Activated naive CD8-positive, alpha-beta T cell treated with anti-CD3 and anti-CD28 coated beads for 36 hours (primary cell): ENCODE measurements around the gene INTS4. TPM values are rescaled to one million over a fixed set of nuclear protein-coding genes. Genes with fewer than 3 reads are reported as not detected.
A peak's percentile ranks its signal among the peaks of the same experiment; 100 is the strongest.
"Not testable (repeated sequence)": the region's sequence is repeated elsewhere in the genome, so short reads cannot be mapped to it uniquely, and the experiment has no call there.

Experiments used
- DNase-seq: peaks from one replicate; pipeline ENCODE4 v3.0.0; 2021
- H3K27ac Mint-ChIP-seq: one replicate; pipeline ENCODE4 v1.8.0; 2022; ENCODE audit warnings: mild to moderate bottlenecking, moderate library complexity, mixed read lengths
- H3K27me3 Mint-ChIP-seq: one replicate; pipeline ENCODE4 v1.8.0; 2022; ENCODE audit warnings: mild to moderate bottlenecking, mixed read lengths
- H3K36me3 Mint-ChIP-seq: one replicate; pipeline ENCODE4 v1.8.0; 2021; ENCODE audit warnings: mild to moderate bottlenecking, mixed read lengths
- H3K4me1 Mint-ChIP-seq: one replicate; pipeline ENCODE4 v1.8.0; 2021; ENCODE audit warnings: mixed read lengths
- H3K4me3 Mint-ChIP-seq: one replicate; pipeline ENCODE4 v1.8.0; 2022; ENCODE audit warnings: mild to moderate bottlenecking, moderate library complexity, mixed read lengths
- H3K9me3 Mint-ChIP-seq: one replicate; pipeline ENCODE4 v1.8.0; 2022; ENCODE audit warnings: mixed read lengths
- total RNA-seq, 2 experiments: library from RNA; stranded (reverse); gene quantifications; one replicate each; pipeline ENCODE4 v1.2.3, GENCODE V29; 2021

INTS4 gene
- total RNA-seq, 2 experiments from 2014 or later = 45.2 to 46.2 TPM

DNA sequence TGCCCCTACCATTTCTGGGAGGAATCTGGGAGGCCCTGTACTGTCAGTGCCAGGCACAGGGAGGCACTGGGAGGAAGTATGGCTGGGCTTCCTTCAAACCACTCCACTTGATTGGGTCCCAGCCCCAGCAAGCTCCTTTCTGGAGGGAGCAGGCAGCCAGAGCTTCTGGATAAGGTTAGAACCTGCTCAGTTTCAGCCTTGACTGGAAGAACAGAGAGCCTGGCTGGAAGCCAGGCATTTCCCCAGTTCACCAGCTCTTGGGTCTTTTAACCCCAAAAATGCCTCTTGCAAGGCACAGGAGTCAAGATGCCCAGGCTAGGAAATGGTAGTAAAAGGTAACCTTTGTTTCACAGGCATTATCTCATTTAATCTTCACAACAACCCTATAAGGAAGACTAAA is 37.6 kb upstream of the INTS4 start:
- Mint-ChIP-seq H3K4me3 (no peak overlapping the region), H3K27ac (no peak overlapping the region), H3K27me3 (no peaks in the 10 kb centered on the region), H3K36me3 (no peaks in the 10 kb centered on the region), H3K4me1 (no peaks in the 10 kb centered on the region), H3K9me3 (no peaks in the 10 kb centered on the region)
- no peak for DNase-seq

GRCh38 chr11:78031629-78032028 is 37.2 kb upstream of the INTS4 start:
- no peak for DNase-seq
- no peaks in the 10 kb centered on the region for H3K36me3 Mint-ChIP-seq
- H3K4me3 Mint-ChIP-seq = no peak overlapping the region
- H3K4me1 Mint-ChIP-seq = no peaks in the 10 kb centered on the region
- no peaks in the 10 kb centered on the region for H3K9me3 Mint-ChIP-seq
- H3K27ac Mint-ChIP-seq = no peak overlapping the region
- H3K27me3 Mint-ChIP-seq = no peaks in the 10 kb centered on the region

DNA sequence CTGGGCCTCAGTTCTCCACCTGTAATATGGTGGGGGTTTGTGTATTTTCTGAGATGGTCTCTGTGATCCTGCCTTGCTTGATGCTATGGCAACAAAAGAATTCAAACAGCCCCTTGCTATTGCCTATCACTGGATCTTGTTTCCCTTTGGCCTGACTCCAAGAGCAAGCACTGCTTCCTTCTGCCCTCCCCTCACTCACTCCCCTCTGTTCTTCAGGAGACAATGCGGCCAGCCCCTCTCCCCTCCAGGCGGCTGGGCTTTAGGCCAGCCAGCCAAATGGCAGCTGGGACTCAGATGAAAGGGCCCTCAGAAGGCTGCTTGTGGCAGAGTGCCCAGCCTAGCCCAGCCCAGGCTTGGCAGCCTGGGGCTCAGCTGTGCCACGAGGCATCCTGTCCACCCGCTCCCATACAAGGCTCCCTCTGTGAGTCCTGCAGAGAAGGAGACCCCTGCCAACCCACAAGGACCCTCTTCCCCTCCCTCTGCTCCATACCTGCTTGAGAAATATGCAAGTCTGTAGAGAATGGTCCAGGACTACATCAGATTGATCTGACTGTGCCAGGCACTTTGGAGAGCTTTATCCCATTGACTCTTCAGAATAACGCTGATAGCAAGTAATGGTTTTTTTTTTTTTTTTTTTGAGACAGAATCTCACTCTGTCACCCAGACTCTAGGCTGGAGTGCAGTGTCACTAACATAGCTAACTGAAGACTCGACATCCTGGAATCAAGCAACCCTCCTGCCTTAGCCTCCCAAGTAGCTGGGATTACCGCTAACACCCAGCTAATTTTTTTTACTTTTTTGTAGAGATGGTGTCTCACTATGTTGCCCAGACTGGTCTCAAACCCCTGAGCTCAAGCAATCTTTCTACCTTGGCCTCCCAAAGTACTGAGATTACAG is 36.2 kb upstream of the INTS4 start:
- H3K9me3 Mint-ChIP-seq = no peaks in the 10 kb centered on the region
- H3K27ac Mint-ChIP-seq = no peak overlapping the region
- DNase-seq = no peak
- H3K27me3 Mint-ChIP-seq = no peaks in the 10 kb centered on the region
- H3K36me3 Mint-ChIP-seq = no peaks in the 10 kb centered on the region
- H3K4me3 Mint-ChIP-seq = no peak overlapping the region
- H3K4me1 Mint-ChIP-seq = no peaks in the 10 kb centered on the region

DNA sequence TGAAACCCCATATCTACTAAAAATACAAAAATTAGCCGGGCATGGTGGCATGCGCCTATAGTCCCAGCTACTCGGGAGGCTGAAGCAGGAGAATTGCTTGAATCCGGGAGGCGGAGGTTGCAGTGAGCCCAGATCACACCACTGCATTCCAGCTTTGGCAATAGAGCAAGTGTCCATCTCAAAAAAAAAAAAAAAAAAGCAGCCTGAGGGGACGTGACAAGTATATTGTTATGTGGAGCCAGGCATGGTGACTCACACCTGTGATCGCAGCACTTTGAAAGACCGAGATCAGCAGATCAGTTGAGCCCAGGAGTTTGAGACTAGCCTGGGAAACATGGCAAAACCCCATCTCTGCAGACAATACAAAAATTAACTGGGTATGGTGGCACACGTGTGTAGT is 34.0 kb upstream of the INTS4 start:
- H3K36me3 Mint-ChIP-seq, DNase-seq, H3K27me3 Mint-ChIP-seq, H3K27ac Mint-ChIP-seq, H3K4me3 Mint-ChIP-seq, H3K4me1 Mint-ChIP-seq, H3K9me3 Mint-ChIP-seq: not testable (repeated sequence)

DNA sequence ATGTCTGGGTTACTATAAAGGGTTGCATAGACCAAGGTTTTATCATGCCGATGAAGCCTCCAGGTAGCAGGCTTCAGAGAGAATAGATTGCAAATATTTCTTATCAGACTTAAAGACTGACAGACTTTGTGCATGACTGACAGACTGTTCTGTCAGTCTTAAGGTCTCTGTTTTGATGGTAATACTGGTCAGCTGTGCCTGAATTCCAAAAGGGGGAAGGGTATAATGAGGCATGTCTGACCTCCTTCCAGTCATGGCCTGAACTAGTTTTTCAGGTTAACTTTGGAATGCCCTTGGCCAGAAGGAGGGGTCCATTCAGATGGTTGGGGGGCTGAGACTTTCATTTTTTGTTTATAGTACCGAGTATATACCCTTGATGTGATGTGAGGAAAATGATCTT is 33.3 kb upstream of the INTS4 start:
- DNase-seq = no peak
- Mint-ChIP-seq H3K4me3 (no peak overlapping the region), H3K9me3 (no peaks in the 10 kb centered on the region), H3K4me1 (no peaks in the 10 kb centered on the region), H3K27ac (no peak overlapping the region), H3K27me3 (peaks cover 14% of the 10 kb centered on the region), H3K36me3 (no peaks in the 10 kb centered on the region)

DNA sequence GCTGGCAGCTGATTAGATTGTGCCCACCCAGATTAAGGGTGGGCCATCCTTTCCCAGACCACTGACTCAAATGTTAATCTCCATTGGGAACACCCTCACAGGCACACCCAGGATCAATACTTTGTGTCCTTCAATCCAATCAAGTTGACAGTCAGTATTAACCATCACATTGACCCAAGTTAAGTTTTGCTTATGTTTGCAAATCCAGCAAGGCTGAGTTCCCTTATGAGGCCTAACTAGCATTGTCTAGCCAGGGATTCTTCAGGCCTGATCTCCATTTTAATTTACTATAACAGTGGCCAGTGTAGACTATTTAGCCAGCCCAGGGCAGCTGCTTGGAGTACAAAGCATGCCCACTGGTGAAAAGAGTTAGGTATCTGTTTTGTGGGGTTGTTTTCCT is 30.9 kb upstream of the INTS4 start:
- H3K9me3 Mint-ChIP-seq = no peaks in the 10 kb centered on the region
- H3K27ac Mint-ChIP-seq = no peak overlapping the region
- H3K4me3 Mint-ChIP-seq = no peak overlapping the region
- peaks cover 25% of the 10 kb centered on the region for H3K27me3 Mint-ChIP-seq
- H3K36me3 Mint-ChIP-seq = no peaks in the 10 kb centered on the region
- no peak for DNase-seq
- H3K4me1 Mint-ChIP-seq = no peaks in the 10 kb centered on the region

DNA sequence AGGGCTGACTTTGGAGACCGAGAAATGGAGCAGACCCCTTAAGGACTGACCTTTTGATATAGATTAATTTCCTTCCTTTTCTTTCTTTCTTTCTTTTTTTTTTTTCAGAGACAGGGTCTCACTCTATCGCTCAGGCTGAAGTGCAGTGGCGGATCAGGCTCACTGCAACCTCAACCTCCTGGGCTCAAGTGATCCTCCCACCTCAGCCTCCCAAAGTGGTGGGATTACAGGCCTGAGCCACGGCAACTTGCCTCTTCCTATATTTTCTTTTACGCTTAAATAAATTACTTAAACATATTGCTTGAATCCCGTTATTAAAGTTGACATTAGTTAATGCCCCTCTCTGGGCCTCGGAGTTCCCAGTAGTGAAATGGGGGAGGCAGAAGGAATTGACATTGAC is 29.0 kb upstream of the INTS4 start:
- Mint-ChIP-seq H3K27me3 (peaks cover 25% of the 10 kb centered on the region), H3K4me3 (no peak overlapping the region), H3K4me1 (no peaks in the 10 kb centered on the region), H3K36me3 (no peaks in the 10 kb centered on the region), H3K9me3 (no peaks in the 10 kb centered on the region), H3K27ac (no peak overlapping the region)
- no peak for DNase-seq

DNA sequence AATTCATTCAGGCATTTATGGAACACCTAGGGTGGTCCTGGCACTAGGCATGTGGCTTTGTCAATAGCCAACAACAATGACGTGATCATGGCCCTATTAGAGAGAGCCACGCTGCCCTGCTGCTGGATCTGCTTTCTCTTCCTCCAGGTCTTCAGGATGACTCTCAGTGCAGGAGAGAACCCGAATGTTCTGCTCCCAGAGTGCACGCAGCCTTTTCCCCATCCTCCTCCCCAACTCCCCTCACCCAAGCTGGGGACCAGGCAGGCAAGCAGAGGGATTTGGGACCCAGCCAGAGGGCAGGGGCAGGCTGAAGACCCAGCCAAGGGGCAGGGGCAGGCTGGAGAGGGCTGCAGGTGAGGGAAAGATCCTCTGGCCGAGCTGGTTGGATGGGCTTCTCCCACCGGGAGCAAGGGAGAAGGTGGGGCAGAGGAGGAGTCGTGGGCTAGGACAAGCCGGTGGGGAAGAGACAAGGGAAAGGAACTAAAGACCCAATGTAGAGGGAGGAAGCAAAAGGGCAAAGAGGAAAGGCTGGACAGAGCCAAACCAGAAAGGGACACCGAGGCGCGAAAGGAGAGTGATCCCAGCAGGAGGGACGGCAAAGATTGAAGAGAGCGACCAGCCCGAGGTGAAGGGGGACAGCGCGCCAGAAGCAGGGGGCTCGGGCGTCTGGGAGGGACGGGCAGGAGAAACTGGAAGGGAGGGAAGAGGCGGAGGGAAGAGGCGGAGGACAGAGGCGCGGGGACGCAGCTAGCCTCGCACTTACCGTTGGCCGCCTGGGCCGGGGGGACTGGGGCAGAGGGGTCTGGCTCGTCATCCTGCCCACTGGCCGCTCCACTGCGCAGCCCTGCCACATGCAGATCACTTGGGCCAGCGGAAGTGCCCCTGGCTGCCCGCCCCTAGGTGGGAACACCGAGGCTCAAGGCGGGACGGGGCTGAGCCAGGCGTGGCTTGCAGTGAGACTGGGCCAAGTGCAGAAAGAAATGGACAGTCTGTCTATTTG is 28.2 kb upstream of the INTS4 start, which contains the start of gene KCTD14:
Gene KCTD14, minus strand, starts transcription at position 880 of the 1,000 bp plus-strand sequence. Its CDS starts 27 bp downstream, at position 853.
- peaks cover 25% of the 10 kb centered on the region for H3K27me3 Mint-ChIP-seq
- H3K27ac Mint-ChIP-seq = peak within 1 kb of the TSS; percentile 51
- no peaks in the 10 kb centered on the region for H3K4me1 Mint-ChIP-seq
- H3K4me3 Mint-ChIP-seq = no peak within 1 kb of the TSS
- H3K9me3 Mint-ChIP-seq = no peaks in the 10 kb centered on the region
- no peak for DNase-seq
- H3K36me3 Mint-ChIP-seq = no peaks in the 10 kb centered on the region

- Mint-ChIP-seq H3K4me1 (no peaks in the 10 kb centered on the region), H3K36me3 (no peaks in the 10 kb centered on the region), H3K9me3 (no peaks in the 10 kb centered on the region), H3K4me3 (no peak overlapping the region), H3K27me3 (peaks cover 25% of the 10 kb centered on the region), H3K27ac (no peak overlapping the region)
- DNase-seq = no peak
Observed at GRCh38 chr11:78021611-78022010, 27.1 kb upstream of the INTS4 start.

- no peak for DNase-seq
- Mint-ChIP-seq H3K27me3 (peaks cover 25% of the 10 kb centered on the region), H3K27ac (no peak overlapping the region), H3K9me3 (no peaks in the 10 kb centered on the region), H3K36me3 (no peaks in the 10 kb centered on the region), H3K4me1 (no peaks in the 10 kb centered on the region), H3K4me3 (no peak overlapping the region)
Observed at GRCh38 chr11:78020246-78020645, 25.8 kb upstream of the INTS4 start.

DNA sequence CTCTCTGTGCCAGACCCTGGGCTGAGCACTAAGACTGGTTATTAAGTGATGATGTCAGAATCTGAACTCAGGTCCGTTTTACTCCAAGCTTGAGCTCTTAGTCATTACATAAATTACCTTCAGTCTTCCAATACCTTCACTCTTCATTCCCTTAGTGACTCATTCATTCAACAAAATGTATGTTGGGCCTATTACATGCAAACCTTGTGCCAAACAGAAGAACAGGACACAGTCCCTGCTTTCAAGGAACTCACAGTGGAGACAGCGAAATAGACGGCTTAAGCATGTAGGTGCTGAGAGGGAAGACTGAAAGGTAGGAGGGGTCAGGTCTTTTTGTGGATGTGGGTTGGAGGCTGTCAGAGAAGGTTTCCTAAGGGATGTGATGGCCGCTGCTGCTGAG is 25.3 kb upstream of the INTS4 start:
- Mint-ChIP-seq H3K27ac (no peak overlapping the region), H3K36me3 (no peaks in the 10 kb centered on the region), H3K9me3 (no peaks in the 10 kb centered on the region), H3K4me1 (no peaks in the 10 kb centered on the region), H3K27me3 (peaks cover 25% of the 10 kb centered on the region), H3K4me3 (no peak overlapping the region)
- DNase-seq = no peak

DNA sequence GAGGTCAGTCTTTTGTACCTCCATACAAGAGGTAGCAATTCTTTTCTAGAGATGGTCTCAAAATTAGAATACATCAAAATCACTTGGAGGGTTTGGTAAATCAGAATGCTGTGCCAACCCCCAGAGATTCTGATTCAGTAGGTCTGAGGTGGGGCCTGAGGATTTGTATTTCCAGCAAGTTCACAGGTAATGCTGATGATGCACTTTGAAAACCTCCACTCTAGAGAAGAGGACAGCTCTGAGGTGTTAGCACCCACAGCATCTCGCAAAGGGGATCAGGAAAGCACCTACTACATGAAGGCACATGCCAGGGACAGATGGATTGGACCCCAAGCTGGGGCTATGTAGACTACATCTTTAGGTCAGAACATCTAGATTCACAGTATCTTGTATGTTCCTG is 21.4 kb upstream of the INTS4 start:
- Mint-ChIP-seq H3K4me1 (no peaks in the 10 kb centered on the region), H3K9me3 (no peaks in the 10 kb centered on the region), H3K27me3 (no peaks in the 10 kb centered on the region), H3K4me3 (no peak overlapping the region), H3K27ac (no peak overlapping the region), H3K36me3 (no peaks in the 10 kb centered on the region)
- DNase-seq = no peak

DNA sequence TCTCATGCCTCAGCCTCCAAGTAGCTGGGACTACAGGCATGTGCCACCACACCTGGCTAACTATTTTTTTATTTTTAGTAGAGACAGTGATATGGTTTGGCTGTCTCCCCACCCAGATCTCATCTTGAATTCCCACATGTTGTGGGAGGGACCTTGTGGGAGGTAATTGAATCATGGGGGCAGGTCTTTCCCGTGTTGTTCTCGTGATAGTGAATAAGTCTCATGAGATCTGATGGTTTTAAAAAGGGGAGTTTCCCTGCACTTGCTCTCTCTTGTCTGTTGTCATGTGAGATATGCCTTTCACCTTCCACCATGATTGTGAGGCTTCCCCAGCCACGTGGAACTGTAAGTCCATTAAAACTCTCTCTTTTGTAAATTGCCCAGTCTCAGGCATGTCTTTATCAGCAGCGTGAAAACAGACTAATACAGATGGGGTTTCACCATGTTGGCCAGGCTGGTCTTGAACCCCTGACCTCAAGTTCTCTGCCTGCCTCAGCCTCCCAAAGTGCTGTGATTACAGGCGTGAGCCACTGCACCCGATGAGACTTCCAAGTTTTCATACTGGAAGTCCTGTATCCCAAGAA is 20.6 kb upstream of the INTS4 start:
- not testable (repeated sequence) for H3K27ac Mint-ChIP-seq, H3K9me3 Mint-ChIP-seq, H3K27me3 Mint-ChIP-seq, H3K4me3 Mint-ChIP-seq, DNase-seq, H3K36me3 Mint-ChIP-seq, H3K4me1 Mint-ChIP-seq

DNA sequence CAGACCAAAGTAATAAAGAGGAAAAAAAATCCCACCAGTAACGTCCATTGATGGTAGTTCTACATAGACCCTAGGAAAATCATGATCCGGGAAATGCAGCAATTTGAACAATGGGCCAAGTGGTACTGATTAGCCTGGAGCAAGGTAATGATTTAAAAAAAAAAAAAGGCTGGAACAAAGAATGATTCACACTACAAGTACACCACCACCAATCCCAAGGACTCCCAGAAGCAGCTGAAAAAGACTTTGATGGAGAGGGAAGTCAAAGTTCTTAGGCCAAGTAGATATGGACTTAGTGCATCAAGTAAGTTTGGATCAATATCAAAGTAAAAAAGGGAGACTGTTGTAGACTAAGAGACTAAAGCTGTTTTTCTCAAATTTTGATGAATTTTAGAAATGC is 16.8 kb upstream of the INTS4 start:
- Mint-ChIP-seq H3K4me3 (no peak overlapping the region), H3K4me1 (no peaks in the 10 kb centered on the region)

GRCh38 chr11:78010755-78011154 is 16.3 kb upstream of the INTS4 start:
- no peaks in the 10 kb centered on the region for H3K27me3 Mint-ChIP-seq

More for the DNA sequence above, 16.8 kb upstream of the INTS4 start:
- Mint-ChIP-seq H3K36me3 (no peaks in the 10 kb centered on the region), H3K27me3 (no peaks in the 10 kb centered on the region), H3K9me3 (no peaks in the 10 kb centered on the region), H3K27ac (no peak overlapping the region)
- no peak for DNase-seq

More at GRCh38 chr11:78010755-78011154, 16.3 kb upstream of the INTS4 start:
- Mint-ChIP-seq H3K27ac (no peak overlapping the region), H3K4me1 (no peaks in the 10 kb centered on the region), H3K36me3 (no peaks in the 10 kb centered on the region), H3K9me3 (no peaks in the 10 kb centered on the region), H3K4me3 (no peak overlapping the region)
- DNase-seq = no peak
